ENCODE measurements around the gene USP7. TPM values are rescaled to one million over a fixed set of nuclear protein-coding genes. Genes with fewer than 3 reads are reported as not detected.

USP7 gene
- total and polyA plus RNA-seq, 3 experiments from 2014 or later, result 12.6 to 192 (median 189) TPM

DNA sequence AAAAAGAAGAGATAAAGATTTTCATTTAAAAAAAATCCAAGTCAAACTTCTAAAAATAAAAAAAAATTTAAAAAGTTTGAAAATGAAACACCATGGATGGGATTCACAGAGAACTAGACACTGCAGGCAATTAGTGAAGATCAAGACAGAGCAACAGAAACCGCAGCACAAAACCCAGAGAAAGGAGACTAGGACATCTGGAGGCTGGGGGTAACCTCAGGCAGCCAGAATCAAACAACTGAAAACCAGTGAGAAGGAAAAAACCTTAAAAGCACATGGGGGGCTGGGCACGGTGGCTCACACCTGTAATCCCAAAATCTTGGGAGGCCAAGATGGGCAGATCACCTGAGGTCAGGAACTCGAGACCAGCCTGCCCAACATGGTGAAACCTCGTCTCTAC lies 50.9 kb downstream of the USP7 start:
- H3K4me1 ChIP-seq (ENCODE audit: insufficient read depth, low read length), result peaks cover 12% of the 10 kb centered on the region
- Mint-ChIP-seq H3K27me3 (no peaks in the 10 kb centered on the region), H3K36me3 (peaks cover 5 to 95% (median 30%) of the 10 kb centered on the region in 3 donors), H3K9me3 (no peaks in the 10 kb centered on the region), H3K4me3 (no peak overlapping the region), H3K4me1 (peaks cover 31 to 53% (median 35%) of the 10 kb centered on the region in 3 donors), H3K27ac (peak overlapping the region in 3 of 8 donors; percentile 31 to 83 (median 32))
- H3K27ac ChIP-seq (ENCODE audit: low read depth, low read length), result no peak overlapping the region
- no peak for DNase-seq
- ChIA-PET POLR2A (no interaction called here), CTCF (no interaction called here)
- H3K27me3 ChIP-seq (ENCODE audit: insufficient read depth, low read length, poor library complexity, severe bottlenecking), result no peaks in the 10 kb centered on the region
- no peak overlapping the region for H3K4me3 ChIP-seq (ENCODE audit: low read length)
- peaks cover 79% of the 10 kb centered on the region for H3K36me3 ChIP-seq (ENCODE audit: insufficient read depth, low read length)
- H3K9me3 ChIP-seq (ENCODE audit: low read length), result no peaks in the 10 kb centered on the region

DNA sequence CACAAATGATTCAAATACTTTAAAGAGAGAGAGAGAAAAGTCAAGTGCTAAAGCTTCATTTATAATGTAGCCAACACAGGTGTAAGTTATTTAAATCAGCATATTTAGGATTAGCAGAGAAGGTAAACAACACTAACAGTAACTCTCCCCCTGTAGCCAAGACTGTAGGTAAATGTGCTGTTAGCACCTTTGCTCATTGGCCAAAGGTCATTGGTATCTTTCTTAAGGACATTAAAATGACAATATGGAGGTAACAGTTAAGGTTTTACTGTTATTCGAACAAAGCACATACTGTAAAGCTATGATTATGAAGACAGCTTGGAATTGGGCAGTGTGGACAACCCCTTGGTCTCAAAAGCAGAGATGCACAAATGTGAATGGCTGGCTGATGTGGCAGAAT lies 52.9 kb downstream of the USP7 start:
- Mint-ChIP-seq H3K9me3 (no peaks in the 10 kb centered on the region), H3K27ac (peak overlapping the region in 4 of 8 donors; percentile 46 to 77 (median 54)), H3K36me3 (peaks cover 5 to 94% (median 31%) of the 10 kb centered on the region in 3 donors), H3K4me3 (no peak overlapping the region), H3K27me3 (no peaks in the 10 kb centered on the region), H3K4me1 (peaks cover 23 to 43% (median 29%) of the 10 kb centered on the region in 3 donors)
- ChIA-PET CTCF (no interaction called here), POLR2A (no interaction called here)
- DNase-seq, result no peak
- Histone ChIP-seq H3K4me1 (ENCODE audit: insufficient read depth, low read length) (peaks cover 12% of the 10 kb centered on the region), H3K36me3 (ENCODE audit: insufficient read depth, low read length) (peaks cover 82% of the 10 kb centered on the region), H3K27ac (ENCODE audit: low read depth, low read length) (no peak overlapping the region), H3K4me3 (ENCODE audit: low read length) (no peak overlapping the region), H3K27me3 (ENCODE audit: insufficient read depth, low read length, poor library complexity, severe bottlenecking) (no peaks in the 10 kb centered on the region), H3K9me3 (ENCODE audit: low read length) (no peaks in the 10 kb centered on the region)

DNA sequence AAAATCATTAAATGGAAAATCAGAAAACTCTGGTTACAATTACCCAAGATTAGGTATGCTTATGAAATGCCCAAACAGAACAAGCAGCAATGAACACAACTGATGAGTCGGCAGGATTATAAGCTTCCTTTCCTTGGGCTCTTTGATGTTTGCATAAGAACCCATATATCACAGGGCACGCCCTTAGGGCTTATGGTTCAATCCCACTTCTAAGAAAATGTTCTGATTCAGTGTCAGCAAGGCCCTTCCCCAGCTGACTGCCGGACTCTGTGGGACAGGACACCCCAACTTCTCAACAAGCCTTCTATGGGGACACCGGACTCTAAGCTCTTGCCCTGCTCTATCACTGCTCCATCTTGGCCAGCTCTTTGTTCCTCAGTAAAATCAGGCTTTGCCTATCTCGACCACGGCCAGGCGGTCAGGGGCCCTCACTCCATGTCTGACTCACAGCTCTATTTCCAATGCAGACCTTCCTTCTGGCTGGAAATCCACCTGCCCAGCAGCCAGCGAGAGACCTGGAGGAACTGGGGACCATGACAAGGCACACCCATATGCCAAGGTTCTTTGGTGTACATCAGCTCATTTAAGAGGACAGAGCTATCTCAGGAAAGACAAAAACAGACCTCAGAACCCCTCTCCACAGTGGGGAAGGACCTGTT lies 54.8 kb downstream of the USP7 start:
- Histone ChIP-seq H3K9me3 (ENCODE audit: low read length) (no peaks in the 10 kb centered on the region), H3K4me1 (ENCODE audit: insufficient read depth, low read length) (peaks cover 12% of the 10 kb centered on the region), H3K27me3 (ENCODE audit: insufficient read depth, low read length, poor library complexity, severe bottlenecking) (no peaks in the 10 kb centered on the region), H3K4me3 (ENCODE audit: low read length) (no peak overlapping the region), H3K36me3 (ENCODE audit: insufficient read depth, low read length) (peaks cover 80% of the 10 kb centered on the region), H3K27ac (ENCODE audit: low read depth, low read length) (no peak overlapping the region)
- DNase-seq, result no peak
- CTCF ChIA-PET, result interaction anchor here (1.6 kb wide), 1 partner anchor 100 kb away, joined by 8 read pairs; no protein-coding TSS in a partner anchor
- peaks cover 12 to 35% (median 23%) of the 10 kb centered on the region in 3 donors for H3K4me1 Mint-ChIP-seq
- POLR2A ChIA-PET, result interaction anchor here (1.0 kb wide), 1 partner anchor 27 kb away, joined by 3 read pairs; no protein-coding TSS in a partner anchor
- peaks cover 6 to 93% (median 34%) of the 10 kb centered on the region in 3 donors for H3K36me3 Mint-ChIP-seq
- no peaks in the 10 kb centered on the region for H3K27me3 Mint-ChIP-seq
- H3K9me3 Mint-ChIP-seq, result no peaks in the 10 kb centered on the region
- peak overlapping the region in 5 of 8 donors; percentile 9 to 80 (median 43) for H3K27ac Mint-ChIP-seq
- H3K4me3 Mint-ChIP-seq, result no peak overlapping the region

DNA sequence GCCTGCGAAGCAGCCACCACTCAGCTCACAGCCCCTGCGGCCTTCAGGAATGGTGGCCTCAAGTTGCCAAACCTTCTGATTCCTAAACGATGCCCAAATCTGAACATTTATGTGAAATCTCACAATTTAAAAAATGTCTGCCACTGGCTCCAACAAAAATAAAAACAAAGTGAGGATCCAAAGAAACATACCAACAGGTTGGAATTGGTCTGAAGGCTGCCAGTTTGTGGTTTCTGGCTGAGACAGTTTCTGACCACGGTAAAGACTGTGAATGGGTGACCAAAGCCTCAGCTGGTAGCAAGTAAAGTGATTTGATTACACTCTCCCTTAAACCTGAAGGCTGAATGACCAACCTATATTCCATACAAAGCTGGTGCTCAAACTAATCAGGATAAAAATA lies 56.6 kb downstream of the USP7 start:
- CTCF ChIA-PET, result no interaction called here
- Mint-ChIP-seq H3K27ac (peak overlapping the region in 3 of 8 donors; percentile 8 to 47 (median 17)), H3K4me3 (no peak overlapping the region), H3K36me3 (peaks cover 6 to 95% (median 34%) of the 10 kb centered on the region in 3 donors), H3K4me1 (peaks cover 12 to 29% (median 17%) of the 10 kb centered on the region in 3 donors), H3K27me3 (no peaks in the 10 kb centered on the region), H3K9me3 (no peaks in the 10 kb centered on the region)
- no peak overlapping the region for H3K4me3 ChIP-seq (ENCODE audit: low read length)
- H3K9me3 ChIP-seq (ENCODE audit: low read length), result no peaks in the 10 kb centered on the region
- H3K27me3 ChIP-seq (ENCODE audit: insufficient read depth, low read length, poor library complexity, severe bottlenecking), result no peaks in the 10 kb centered on the region
- DNase-seq, result no peak
- peaks cover 12% of the 10 kb centered on the region for H3K4me1 ChIP-seq (ENCODE audit: insufficient read depth, low read length)
- H3K27ac ChIP-seq (ENCODE audit: low read depth, low read length), result no peak overlapping the region
- H3K36me3 ChIP-seq (ENCODE audit: insufficient read depth, low read length), result peaks cover 88% of the 10 kb centered on the region
- POLR2A ChIA-PET, result no interaction called here

DNA sequence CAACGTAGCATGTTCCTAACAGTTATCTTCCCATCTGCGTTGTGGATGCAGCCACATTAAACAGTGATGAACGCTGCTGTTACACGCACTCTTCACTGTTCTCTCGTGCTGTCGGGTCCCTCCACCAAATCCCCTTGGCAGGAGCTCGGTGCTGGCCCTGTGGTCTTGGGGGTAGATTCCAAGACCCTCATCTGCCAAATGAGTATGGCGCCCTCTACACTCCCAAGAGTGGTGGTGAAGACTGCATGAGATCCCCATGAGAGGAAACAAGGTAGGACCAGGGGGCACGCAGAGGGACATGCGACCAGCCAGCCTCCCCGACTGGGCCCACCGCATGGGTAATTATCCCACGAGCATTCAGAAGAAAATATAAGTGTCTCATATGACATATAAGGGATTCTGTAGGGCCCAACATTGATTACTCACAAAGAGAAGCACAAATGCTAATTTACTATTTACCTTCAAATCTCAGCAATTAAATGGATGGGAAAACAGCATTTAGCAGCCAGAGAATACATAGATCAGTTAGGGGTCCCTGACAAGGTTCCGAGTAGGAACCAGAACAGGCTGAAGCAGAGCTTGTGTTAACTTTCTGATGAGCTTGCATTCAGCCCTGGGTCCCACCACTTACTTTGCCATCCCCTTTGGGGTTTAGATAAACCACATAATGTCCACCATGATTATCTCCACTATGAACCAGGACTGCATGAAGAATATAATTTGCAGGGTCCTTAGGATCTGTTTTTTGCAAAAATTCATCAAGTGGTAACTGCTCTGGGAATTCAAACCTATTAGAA lies 57.7 kb downstream of the USP7 start:
- no peak overlapping the region for H3K4me3 ChIP-seq (ENCODE audit: low read length)
- H3K27me3 Mint-ChIP-seq, result no peaks in the 10 kb centered on the region
- no peaks in the 10 kb centered on the region for H3K9me3 ChIP-seq (ENCODE audit: low read length)
- ChIA-PET POLR2A (no interaction called here), CTCF (no interaction called here)
- no peaks in the 10 kb centered on the region for H3K27me3 ChIP-seq (ENCODE audit: insufficient read depth, low read length, poor library complexity, severe bottlenecking)
- peaks cover 9 to 20% (median 12%) of the 10 kb centered on the region in 3 donors for H3K4me1 Mint-ChIP-seq
- peaks cover 6 to 95% (median 34%) of the 10 kb centered on the region in 3 donors for H3K36me3 Mint-ChIP-seq
- no peaks in the 10 kb centered on the region for H3K9me3 Mint-ChIP-seq
- H3K27ac ChIP-seq (ENCODE audit: low read depth, low read length), result no peak overlapping the region
- peaks cover 89% of the 10 kb centered on the region for H3K36me3 ChIP-seq (ENCODE audit: insufficient read depth, low read length)
- no peak overlapping the region for H3K4me3 Mint-ChIP-seq
- DNase-seq, result no peak
- H3K27ac Mint-ChIP-seq, result peak overlapping the region in 2 of 8 donors; percentile 2 to 54
- peaks cover 12% of the 10 kb centered on the region for H3K4me1 ChIP-seq (ENCODE audit: insufficient read depth, low read length)

DNA sequence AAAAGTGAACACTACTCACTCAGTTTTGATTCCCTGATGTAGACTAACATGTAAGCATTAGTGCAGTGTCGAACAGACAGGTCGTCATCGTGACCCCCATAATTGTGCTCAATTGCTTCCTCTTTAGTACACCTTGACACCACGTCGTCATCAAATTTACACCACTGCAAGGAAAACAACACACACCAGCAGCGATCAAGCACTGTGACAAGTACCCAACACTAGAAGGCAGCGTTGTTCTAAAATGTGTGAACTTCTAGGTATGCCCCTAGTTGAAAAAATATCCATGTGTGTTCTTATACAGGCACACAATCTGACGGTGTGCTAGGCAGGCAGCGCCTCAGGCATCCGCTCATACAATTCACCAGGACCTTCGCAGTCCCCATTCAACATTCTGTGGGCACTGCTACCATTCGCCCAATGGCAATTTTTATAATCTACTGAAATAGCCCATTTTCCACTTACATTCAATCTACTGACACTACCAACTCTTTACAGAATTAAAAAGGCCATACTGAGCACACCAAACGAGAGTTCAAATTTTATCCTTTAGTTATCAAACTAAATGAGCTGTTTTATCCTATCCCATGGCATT lies 58.4 kb downstream of the USP7 start:
- Histone ChIP-seq H3K27ac (ENCODE audit: low read depth, low read length) (no peak overlapping the region), H3K4me1 (ENCODE audit: insufficient read depth, low read length) (peaks cover 12% of the 10 kb centered on the region), H3K9me3 (ENCODE audit: low read length) (no peaks in the 10 kb centered on the region), H3K27me3 (ENCODE audit: insufficient read depth, low read length, poor library complexity, severe bottlenecking) (no peaks in the 10 kb centered on the region), H3K4me3 (ENCODE audit: low read length) (no peak overlapping the region), H3K36me3 (ENCODE audit: insufficient read depth, low read length) (peaks cover 89% of the 10 kb centered on the region)
- no peak overlapping the region for H3K4me3 Mint-ChIP-seq
- ChIA-PET CTCF (no interaction called here), POLR2A (no interaction called here)
- peak overlapping the region in 4 of 8 donors; percentile 2 to 74 (median 34) for H3K27ac Mint-ChIP-seq
- H3K9me3 Mint-ChIP-seq, result no peaks in the 10 kb centered on the region
- H3K4me1 Mint-ChIP-seq, result peaks cover 6 to 13% (median 12%) of the 10 kb centered on the region in 3 donors
- DNase-seq, result peak in 1 of 5 donors; percentile 16
- no peaks in the 10 kb centered on the region for H3K27me3 Mint-ChIP-seq
- peaks cover 6 to 95% (median 36%) of the 10 kb centered on the region in 3 donors for H3K36me3 Mint-ChIP-seq

DNA sequence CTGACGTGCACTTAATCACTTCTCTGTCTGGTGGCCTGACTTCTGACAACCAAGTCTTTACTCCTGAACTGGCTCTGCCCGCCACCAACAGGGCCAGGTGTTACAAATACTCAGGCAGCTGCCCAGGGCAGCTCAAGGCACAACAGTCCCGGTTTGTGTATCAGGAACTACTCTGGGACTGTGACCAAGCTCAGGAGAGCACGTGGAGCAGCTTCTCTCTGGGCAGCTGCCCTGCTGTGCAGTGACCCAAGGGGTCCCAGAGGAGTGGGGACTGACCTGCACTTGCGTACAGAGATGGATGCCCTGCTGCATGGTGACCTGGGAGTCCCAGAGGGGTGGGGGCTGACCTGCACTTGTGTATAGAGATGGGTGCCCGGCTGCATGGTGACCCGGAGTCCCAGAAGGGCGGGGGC lies 59.7 kb downstream of the USP7 start:
- Mint-ChIP-seq H3K36me3 (peaks cover 6 to 96% (median 37%) of the 10 kb centered on the region in 3 donors), H3K9me3 (no peaks in the 10 kb centered on the region), H3K4me1 (peaks cover 2 to 9% (median 8%) of the 10 kb centered on the region in 3 donors), H3K4me3 (no peak overlapping the region), H3K27me3 (no peaks in the 10 kb centered on the region), H3K27ac (peak overlapping the region in 2 of 8 donors; percentile 36 to 47)
- H3K9me3 ChIP-seq (ENCODE audit: low read length), result no peaks in the 10 kb centered on the region
- peaks cover 6% of the 10 kb centered on the region for H3K4me1 ChIP-seq (ENCODE audit: insufficient read depth, low read length)
- peaks cover 89% of the 10 kb centered on the region for H3K36me3 ChIP-seq (ENCODE audit: insufficient read depth, low read length)
- no peaks in the 10 kb centered on the region for H3K27me3 ChIP-seq (ENCODE audit: insufficient read depth, low read length, poor library complexity, severe bottlenecking)
- H3K4me3 ChIP-seq (ENCODE audit: low read length), result no peak overlapping the region
- H3K27ac ChIP-seq (ENCODE audit: low read depth, low read length), result no peak overlapping the region
- no peak for DNase-seq
- CTCF ChIA-PET, result interaction anchor here (0.7 to 1.2 kb wide), 2 partner anchors 31 to 32 kb away, joined by 3 read pairs; no protein-coding TSS in a partner anchor
- POLR2A ChIA-PET, result no interaction called here

DNA sequence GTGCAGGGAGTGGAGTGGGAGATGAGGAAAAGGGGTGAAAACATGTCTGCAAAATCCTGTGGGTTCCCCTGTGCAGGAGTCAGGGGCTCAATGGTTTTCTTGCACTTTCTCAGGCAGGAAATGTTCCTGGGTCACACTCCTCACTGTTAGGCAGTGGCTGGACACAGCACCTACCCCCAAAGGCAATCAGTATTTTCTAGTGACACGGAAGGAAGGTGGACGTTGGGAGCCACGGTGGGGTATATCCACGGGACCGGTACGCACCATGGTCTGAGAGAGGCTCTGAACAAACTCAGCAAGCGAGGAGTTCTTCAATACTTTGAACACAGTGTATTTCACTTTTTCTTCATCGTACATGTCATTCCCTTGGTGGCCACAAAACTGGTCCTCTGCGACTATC lies 60.7 kb downstream of the USP7 start:
- Mint-ChIP-seq H3K36me3 (peaks cover 6 to 96% (median 39%) of the 10 kb centered on the region in 3 donors), H3K27ac (no peak overlapping the region), H3K4me1 (no peaks in the 10 kb centered on the region), H3K9me3 (no peaks in the 10 kb centered on the region), H3K4me3 (no peak overlapping the region), H3K27me3 (no peaks in the 10 kb centered on the region)
- Histone ChIP-seq H3K27ac (ENCODE audit: low read depth, low read length) (no peak overlapping the region), H3K36me3 (ENCODE audit: insufficient read depth, low read length) (peaks cover 89% of the 10 kb centered on the region), H3K4me3 (ENCODE audit: low read length) (no peak overlapping the region), H3K9me3 (ENCODE audit: low read length) (no peaks in the 10 kb centered on the region), H3K4me1 (ENCODE audit: insufficient read depth, low read length) (no peaks in the 10 kb centered on the region), H3K27me3 (ENCODE audit: insufficient read depth, low read length, poor library complexity, severe bottlenecking) (no peaks in the 10 kb centered on the region)
- DNase-seq, result no peak
- ChIA-PET CTCF (no interaction called here), POLR2A (no interaction called here)

All from CD8-positive, alpha-beta memory T cell (primary cell).